Nephron progenitor cell (in vitro differentiated cells): ENCODE data around the gene MCTP2.

ENCODE experiments used
- DNase-seq: peaks from one replicate; pipeline ENCODE4 v3.0.0; 2021
- H3K27ac Mint-ChIP-seq: 2 replicates; pipeline ENCODE4 v1.8.0; 2021; ENCODE audit warnings: mild to moderate bottlenecking, moderate library complexity, mixed read lengths
- H3K27me3 Mint-ChIP-seq: 2 replicates; pipeline ENCODE4 v1.8.0; 2021; ENCODE audit warnings: mild to moderate bottlenecking, low read depth, mixed read lengths; ENCODE audit not compliant: poor library complexity
- H3K36me3 Mint-ChIP-seq: 2 replicates; pipeline ENCODE4 v1.8.0; 2021; ENCODE audit warnings: low read depth, mixed read lengths
- H3K4me1 Mint-ChIP-seq: 2 replicates; pipeline ENCODE4 v1.8.0; 2021; ENCODE audit warnings: mixed read lengths
- H3K4me3 Mint-ChIP-seq: 2 replicates; pipeline ENCODE4 v1.8.0; 2021; ENCODE audit warnings: mild to moderate bottlenecking, moderate library complexity, mixed read lengths
- H3K9me3 Mint-ChIP-seq: 2 replicates; pipeline ENCODE4 v1.8.0; 2021; ENCODE audit warnings: mild to moderate bottlenecking, moderate library complexity, mixed read lengths
- CTCF ChIP-seq: fragments of 200-600 bp; sonication (generic); IDR thresholded peaks from 2 replicates; pipeline ENCODE4 v1.5.0; 2021; ENCODE audit warnings: antibody characterized with exemption

MCTP2 gene

GRCh38 chr15:94274745-94275144, 43.4 kb downstream of the MCTP2 start:
- TF ChIP-seq CTCF = no peak
- H3K4me1 Mint-ChIP-seq = no peaks in the 10 kb centered on the region
- H3K9me3 Mint-ChIP-seq = no peaks in the 10 kb centered on the region
- no peak for DNase-seq
- no peaks in the 10 kb centered on the region for H3K27me3 Mint-ChIP-seq
- no peak overlapping the region for H3K27ac Mint-ChIP-seq
- no peaks in the 10 kb centered on the region for H3K36me3 Mint-ChIP-seq
- no peak overlapping the region for H3K4me3 Mint-ChIP-seq

- Mint-ChIP-seq H3K4me3 (no peak overlapping the region), H3K4me1 (no peaks in the 10 kb centered on the region), H3K36me3 (no peaks in the 10 kb centered on the region), H3K9me3 (peaks cover 13% of the 10 kb centered on the region), H3K27me3 (no peaks in the 10 kb centered on the region), H3K27ac (no peak overlapping the region)
- no peak for TF ChIP-seq CTCF
- DNase-seq = no peak
Observed at GRCh38 chr15:94277485-94277884, 46.1 kb downstream of the MCTP2 start.

GRCh38 chr15:94279736-94280135, 48.4 kb downstream of the MCTP2 start:
- DNase-seq = no peak
- H3K9me3 Mint-ChIP-seq = peaks cover 13% of the 10 kb centered on the region
- H3K4me1 Mint-ChIP-seq = no peaks in the 10 kb centered on the region
- H3K36me3 Mint-ChIP-seq = no peaks in the 10 kb centered on the region
- no peak overlapping the region for H3K4me3 Mint-ChIP-seq
- no peak for TF ChIP-seq CTCF
- H3K27me3 Mint-ChIP-seq = no peaks in the 10 kb centered on the region
- no peak overlapping the region for H3K27ac Mint-ChIP-seq

- H3K4me3 Mint-ChIP-seq = no peak overlapping the region
- TF ChIP-seq CTCF = no peak
- DNase-seq = no peak
- H3K27ac Mint-ChIP-seq = no peak overlapping the region
- H3K36me3 Mint-ChIP-seq = no peaks in the 10 kb centered on the region
- H3K9me3 Mint-ChIP-seq = peaks cover 13% of the 10 kb centered on the region
- no peaks in the 10 kb centered on the region for H3K27me3 Mint-ChIP-seq
- no peaks in the 10 kb centered on the region for H3K4me1 Mint-ChIP-seq
Observed at GRCh38 chr15:94280301-94280700, 48.9 kb downstream of the MCTP2 start.

- Mint-ChIP-seq H3K27me3 (no peaks in the 10 kb centered on the region), H3K27ac (no peak overlapping the region), H3K36me3 (no peaks in the 10 kb centered on the region), H3K4me3 (no peak overlapping the region), H3K9me3 (peaks cover 13% of the 10 kb centered on the region), H3K4me1 (peaks cover 12% of the 10 kb centered on the region)
- no peak for TF ChIP-seq CTCF
- no peak for DNase-seq
Observed at GRCh38 chr15:94282269-94283250, 51.2 kb downstream of the MCTP2 start.

- no peak overlapping the region for H3K27ac Mint-ChIP-seq
- peaks cover 15% of the 10 kb centered on the region for H3K36me3 Mint-ChIP-seq
- H3K9me3 Mint-ChIP-seq = peaks cover 37% of the 10 kb centered on the region
- no peaks in the 10 kb centered on the region for H3K27me3 Mint-ChIP-seq
- peaks cover 12% of the 10 kb centered on the region for H3K4me1 Mint-ChIP-seq
- DNase-seq = no peak
- no peak for TF ChIP-seq CTCF
- H3K4me3 Mint-ChIP-seq = no peak overlapping the region
Observed at GRCh38 chr15:94286583-94286982, 55.2 kb downstream of the MCTP2 start.
